Bronchial epithelial cell (primary cell): ENCODE measurements around the gene TLR6. TPM values are rescaled to one million over a fixed set of nuclear protein-coding genes. Genes with fewer than 3 reads are reported as not detected.
"Not testable (repeated sequence)": the region's sequence is repeated elsewhere in the genome, so short reads cannot be mapped to it uniquely, and the experiment has no call there.

Source experiments
- DNase-seq: peaks from one replicate; pipeline ENCODE4 v3.0.0-alpha.2; 2010; ENCODE audit warnings: low read depth
- FAIRE-seq: peaks from 2 replicates; lab custom pipeline; 2011; peaks lifted over from hg19 to GRCh38; lab: Jason Lieb, UNC
- H3K27me3 ChIP-seq: 2 replicates; pipeline ENCODE4 v1.5.1; 2011; ENCODE audit warnings: low read length; ENCODE audit not compliant: control insufficient read depth, insufficient read depth
- H3K36me3 ChIP-seq: 2 replicates; pipeline ENCODE4 v1.5.1; 2011; ENCODE audit warnings: low read length; ENCODE audit not compliant: control insufficient read depth, insufficient read depth
- H3K4me3 ChIP-seq: 2 replicates; pipeline ENCODE4 v1.5.1; 2011; ENCODE audit warnings: mild to moderate bottlenecking, low read depth, low read length, control low read depth
- CTCF ChIP-seq: IDR thresholded peaks from 2 replicates; pipeline ENCODE4 v1.5.1; 2011; ENCODE audit warnings: mild to moderate bottlenecking, moderate library complexity, low read length, control low read depth, inconsistent platforms; ENCODE audit not compliant: insufficient read depth, severe bottlenecking
- total RNA-seq: library from RNA; depleted of rRNA; stranded (reverse); fragments of >200 nt; gene quantifications from 2 replicates; pipeline ENCODE4 v1.2.1, GENCODE V29; 2014

The TLR6 gene
- total RNA-seq, 1 donor from 2014 or later = 0.26 TPM

- Histone ChIP-seq H3K36me3 (no peaks in the 10 kb centered on the region), H3K4me3 (no peak within 1 kb of the TSS), H3K27me3 (no peaks in the 10 kb centered on the region)
- FAIRE-seq = no peak
- peak; percentile 51 for TF ChIP-seq CTCF
- peak; percentile 53 for DNase-seq
Observed at GRCh38 chr4:38782452-38783108, 74.0 kb downstream of the TLR6 start, which contains the start of gene TLR10. Gene TLR10, minus strand, starts transcription at chr4:38782990. Its CDS starts 7,400 bp downstream, at chr4:38775590.

- no peak for TF ChIP-seq CTCF
- FAIRE-seq (no peak), DNase-seq (no peak)
- Histone ChIP-seq H3K36me3 (no peaks in the 10 kb centered on the region), H3K4me3 (no peak overlapping the region), H3K27me3 (no peaks in the 10 kb centered on the region)
Observed at GRCh38 chr4:38781854-38782261, 74.8 kb downstream of the TLR6 start.

GRCh38 chr4:38780833-38781484 is 75.7 kb downstream of the TLR6 start:
- Histone ChIP-seq H3K36me3 (no peaks in the 10 kb centered on the region), H3K4me3 (no peak overlapping the region), H3K27me3 (no peaks in the 10 kb centered on the region)
- FAIRE-seq = no peak
- no peak for TF ChIP-seq CTCF
- no peak for DNase-seq

- Histone ChIP-seq H3K4me3 (no peak overlapping the region), H3K36me3 (no peaks in the 10 kb centered on the region), H3K27me3 (no peaks in the 10 kb centered on the region)
- TF ChIP-seq CTCF = no peak
- DNase-seq = no peak
- no peak for FAIRE-seq
Observed at GRCh38 chr4:38779790-38780189, 76.8 kb downstream of the TLR6 start.

- H3K4me3 ChIP-seq, H3K27me3 ChIP-seq, FAIRE-seq, H3K36me3 ChIP-seq, DNase-seq: not testable (repeated sequence)
Observed at GRCh38 chr4:38777925-38778324, 78.7 kb downstream of the TLR6 start.

GRCh38 chr4:38775326-38775725 is 81.3 kb downstream of the TLR6 start:
- DNase-seq = no peak
- no peak for FAIRE-seq
- no peaks in the 10 kb centered on the region for H3K36me3 ChIP-seq
- H3K4me3 ChIP-seq = no peak overlapping the region
- no peaks in the 10 kb centered on the region for H3K27me3 ChIP-seq
- TF ChIP-seq CTCF = no peak
